ENCODE results near the gene NKAIN2. TPM values are rescaled to one million over a fixed set of nuclear protein-coding genes. Genes with fewer than 3 reads are reported as not detected.

Gene NKAIN2
- total RNA-seq, 1 experiment from 2014 or later = not detected

DNA sequence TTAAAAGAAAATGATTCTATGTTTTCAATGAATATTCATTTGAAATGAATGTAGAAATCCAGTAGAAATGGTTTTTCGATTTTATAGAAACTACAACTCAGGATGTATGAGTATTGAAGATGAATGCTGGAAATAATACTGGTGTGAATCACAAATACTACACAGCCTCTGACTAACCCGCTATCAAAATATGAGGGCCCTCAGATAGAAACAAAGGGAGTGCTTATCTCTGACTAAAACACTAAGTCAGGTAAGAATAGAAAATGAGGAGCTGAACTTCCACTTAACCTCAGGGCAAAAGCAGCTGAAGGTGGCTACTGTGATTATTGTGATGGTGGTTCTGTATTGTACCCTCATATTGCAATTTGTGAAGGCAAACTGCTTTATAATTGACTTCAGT lies 937.7 kb downstream of the NKAIN2 start:
- H3K27me3 ChIP-seq (ENCODE audit: insufficient read depth, low read length) = peaks cover 28% of the 10 kb centered on the region
- no peaks in the 10 kb centered on the region for H3K9me3 ChIP-seq (ENCODE audit: control insufficient read depth in 1 of 2, insufficient read depth in 1 of 2, low read depth in 1 of 2, low read length in 2 of 2)
- CTCF ChIA-PET = no interaction called here
- no peaks in the 10 kb centered on the region for H3K4me1 ChIP-seq (ENCODE audit: control insufficient read depth in 1 of 2, insufficient read depth in 2 of 2, low read length in 2 of 2)
- RAD21 ChIA-PET (ENCODE audit: low non-redundant PET in 1 of 2, low total read pairs in 2 of 2, uncharacterized antibody in 2 of 2, unreplicated experiment in 2 of 2) = no interaction called here
- H3K9ac ChIP-seq (ENCODE audit: low read length) = no peak overlapping the region
- no peak for TF ChIP-seq POLR2A (IDR thresholded peaks at IDR 0.05; ENCODE audit: borderline replicate concordance, extremely low read depth, insufficient read depth, insufficient read length)
- no peak for TF ChIP-seq TCF7L2 (IDR thresholded peaks at IDR 0.05; ENCODE audit: borderline replicate concordance, extremely low read depth, insufficient read depth, insufficient read length)
- no peak for TF ChIP-seq SRF (IDR thresholded peaks at IDR 0.05; ENCODE audit: low read depth)
- TF ChIP-seq CBX3 (IDR thresholded peaks at IDR 0.05; ENCODE audit: low read depth) = no peak
- TF ChIP-seq EZH2 (IDR thresholded peaks at IDR 0.05) = no peak
- TF ChIP-seq, protein P1, sequence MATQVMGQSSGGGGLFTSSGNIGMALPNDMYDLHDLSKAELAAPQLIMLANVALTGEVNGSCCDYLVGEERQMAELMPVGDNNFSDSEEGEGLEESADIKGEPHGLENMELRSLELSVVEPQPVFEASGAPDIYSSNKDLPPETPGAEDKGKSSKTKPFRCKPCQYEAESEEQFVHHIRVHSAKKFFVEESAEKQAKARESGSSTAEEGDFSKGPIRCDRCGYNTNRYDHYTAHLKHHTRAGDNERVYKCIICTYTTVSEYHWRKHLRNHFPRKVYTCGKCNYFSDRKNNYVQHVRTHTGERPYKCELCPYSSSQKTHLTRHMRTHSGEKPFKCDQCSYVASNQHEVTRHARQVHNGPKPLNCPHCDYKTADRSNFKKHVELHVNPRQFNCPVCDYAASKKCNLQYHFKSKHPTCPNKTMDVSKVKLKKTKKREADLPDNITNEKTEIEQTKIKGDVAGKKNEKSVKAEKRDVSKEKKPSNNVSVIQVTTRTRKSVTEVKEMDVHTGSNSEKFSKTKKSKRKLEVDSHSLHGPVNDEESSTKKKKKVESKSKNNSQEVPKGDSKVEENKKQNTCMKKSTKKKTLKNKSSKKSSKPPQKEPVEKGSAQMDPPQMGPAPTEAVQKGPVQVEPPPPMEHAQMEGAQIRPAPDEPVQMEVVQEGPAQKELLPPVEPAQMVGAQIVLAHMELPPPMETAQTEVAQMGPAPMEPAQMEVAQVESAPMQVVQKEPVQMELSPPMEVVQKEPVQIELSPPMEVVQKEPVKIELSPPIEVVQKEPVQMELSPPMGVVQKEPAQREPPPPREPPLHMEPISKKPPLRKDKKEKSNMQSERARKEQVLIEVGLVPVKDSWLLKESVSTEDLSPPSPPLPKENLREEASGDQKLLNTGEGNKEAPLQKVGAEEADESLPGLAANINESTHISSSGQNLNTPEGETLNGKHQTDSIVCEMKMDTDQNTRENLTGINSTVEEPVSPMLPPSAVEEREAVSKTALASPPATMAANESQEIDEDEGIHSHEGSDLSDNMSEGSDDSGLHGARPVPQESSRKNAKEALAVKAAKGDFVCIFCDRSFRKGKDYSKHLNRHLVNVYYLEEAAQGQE (IDR thresholded peaks at IDR 0.05; ENCODE audit: low read depth) = no peak
- TF ChIP-seq FOSL1 (IDR thresholded peaks at IDR 0.05; ENCODE audit: low read depth) = no peak
- TF ChIP-seq, protein P2, sequence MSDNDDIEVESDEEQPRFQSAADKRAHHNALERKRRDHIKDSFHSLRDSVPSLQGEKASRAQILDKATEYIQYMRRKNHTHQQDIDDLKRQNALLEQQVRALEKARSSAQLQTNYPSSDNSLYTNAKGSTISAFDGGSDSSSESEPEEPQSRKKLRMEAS (IDR thresholded peaks at IDR 0.05) = no peak
- no peak for TF ChIP-seq JUND (IDR thresholded peaks at IDR 0.05)
- TF ChIP-seq ZNF274 (IDR thresholded peaks at IDR 0.05; ENCODE audit: low read depth, low read length) = no peak
- no peak for TF ChIP-seq ZFX (IDR thresholded peaks at IDR 0.05)
- TF ChIP-seq EGR1 (IDR thresholded peaks at IDR 0.05; ENCODE audit: low read depth) = no peak
- no peak for TF ChIP-seq CEBPB (IDR thresholded peaks at IDR 0.05; ENCODE audit: low read depth)
- no peak for TF ChIP-seq SP1 (IDR thresholded peaks at IDR 0.05; ENCODE audit: low read depth)
- ATAC-seq (no peak), DNase-seq (ENCODE audit: low read depth, low spot score) (no peak)
- H3K9me2 ChIP-seq (ENCODE audit: insufficient read depth) = no peaks in the 10 kb centered on the region
- no peaks in the 10 kb centered on the region for H3K36me3 ChIP-seq (ENCODE audit: control insufficient read depth in 1 of 2, insufficient read depth in 2 of 2, low read length in 2 of 2)
- no peak overlapping the region for H3K27ac ChIP-seq (ENCODE audit: low read depth, low read length)
- intact Hi-C loops (cut with micrococcal nuclease) = no loop called here
- no peaks in the 10 kb centered on the region for H3K79me2 ChIP-seq (ENCODE audit: insufficient read depth, low read length)
- no TSS peak for BruUV-seq (replicated peaks)
- no peak overlapping the region for H2AFZ ChIP-seq (ENCODE audit: low read depth, low read length, poor library complexity, severe bottlenecking)
- no peak overlapping the region for H3K4me2 ChIP-seq (ENCODE audit: low read length)
- no peaks in the 10 kb centered on the region for H4K20me1 ChIP-seq (ENCODE audit: insufficient read depth)
- H3K4me3 ChIP-seq (replicated peaks in 1 of 2; ENCODE audit: low read depth in 1 of 2, low read length in 2 of 2) = no peak overlapping the region
- POLR2A ChIA-PET = no interaction called here
